ENCODE data around the gene PTPRZ1. TPM values are rescaled to one million over a fixed set of nuclear protein-coding genes. Genes with fewer than 3 reads are reported as not detected.

The PTPRZ1 gene
- total and polyA plus RNA-seq, 2 donors, result 1.5 to 13.9 TPM

GRCh38 chr7:122094549-122094948 lies 221.6 kb downstream of the PTPRZ1 start:
- H3K4me3 ChIP-seq (ENCODE audit: low read depth, low read length), result no peak overlapping the region
- no peak overlapping the region for H3K27ac ChIP-seq (ENCODE audit: low read depth)
- no peak for DNase-seq (ENCODE audit: extremely low spot score)
- H3K36me3 ChIP-seq (ENCODE audit: insufficient read depth), result peaks cover 3% of the 10 kb centered on the region
- WGBS, result 97% methylated on average over 1 of the region's 1 CpG
- H3K4me1 ChIP-seq (ENCODE audit: insufficient read depth), result no peaks in the 10 kb centered on the region

- Histone ChIP-seq H3K36me3 (ENCODE audit: insufficient read depth) (peaks cover 3% of the 10 kb centered on the region), H3K4me3 (ENCODE audit: low read depth, low read length) (no peak overlapping the region), H3K27ac (ENCODE audit: low read depth) (no peak overlapping the region), H3K4me1 (ENCODE audit: insufficient read depth) (no peaks in the 10 kb centered on the region)
- no peak for DNase-seq (ENCODE audit: extremely low spot score)
- 72% methylated on average over 4 of the region's 4 CpGs for WGBS
Measured at GRCh38 chr7:122095642-122096041, 222.7 kb downstream of the PTPRZ1 start.

GRCh38 chr7:122100021-122100420 lies 227.1 kb downstream of the PTPRZ1 start:
- DNase-seq (ENCODE audit: extremely low spot score), result no peak
- WGBS, result 51% methylated on average over 3 of the region's 3 CpGs
- no peaks in the 10 kb centered on the region for H3K4me1 ChIP-seq (ENCODE audit: insufficient read depth)
- no peak overlapping the region for H3K4me3 ChIP-seq (ENCODE audit: low read depth, low read length)
- H3K36me3 ChIP-seq (ENCODE audit: insufficient read depth), result peaks cover 3% of the 10 kb centered on the region
- no peak overlapping the region for H3K27ac ChIP-seq (ENCODE audit: low read depth)

- DNase-seq (ENCODE audit: extremely low spot score), result no peak
- no peak overlapping the region for H3K4me3 ChIP-seq (ENCODE audit: low read depth, low read length)
- H3K4me1 ChIP-seq (ENCODE audit: insufficient read depth), result no peaks in the 10 kb centered on the region
- H3K27ac ChIP-seq (ENCODE audit: low read depth), result no peak overlapping the region
- H3K36me3 ChIP-seq (ENCODE audit: insufficient read depth), result peaks cover 3% of the 10 kb centered on the region
Measured at GRCh38 chr7:122103064-122103463, 230.1 kb downstream of the PTPRZ1 start.

Small RNA genes lying within 50 kb of the gene (small RNA-seq; reads per million reads assigned to genes)
- gene RNU7-154P, result not detected

Measured in urinary bladder (tissue), 4 donors.